Left renal cortex interstitium (tissue), 4 donors: ENCODE results near the gene RDM1. TPM values are rescaled to one million over a fixed set of nuclear protein-coding genes. Genes with fewer than 3 reads are reported as not detected.

Experiments
- DNase-seq, 4 donors: peaks; one replicate each; pipeline ENCODE4 v3.0.0-alpha.2; 2013; ENCODE audit warnings: low read depth in 4 of 4, low spot score in 2 of 4, missing footprints in 1 of 4
- polyA plus RNA-seq, 4 donors: library from polyadenylated mRNA; unstranded; fragments of 120-200 nt; gene quantifications; one replicate each; pipeline ENCODE4 v1.2.1, GENCODE V29; 2013; ENCODE audit not compliant: insufficient read length in 4 of 4

RDM1 gene
- polyA plus RNA-seq, 4 donors, result 2.2 to 4.3 (median 2.5) TPM

DNA sequence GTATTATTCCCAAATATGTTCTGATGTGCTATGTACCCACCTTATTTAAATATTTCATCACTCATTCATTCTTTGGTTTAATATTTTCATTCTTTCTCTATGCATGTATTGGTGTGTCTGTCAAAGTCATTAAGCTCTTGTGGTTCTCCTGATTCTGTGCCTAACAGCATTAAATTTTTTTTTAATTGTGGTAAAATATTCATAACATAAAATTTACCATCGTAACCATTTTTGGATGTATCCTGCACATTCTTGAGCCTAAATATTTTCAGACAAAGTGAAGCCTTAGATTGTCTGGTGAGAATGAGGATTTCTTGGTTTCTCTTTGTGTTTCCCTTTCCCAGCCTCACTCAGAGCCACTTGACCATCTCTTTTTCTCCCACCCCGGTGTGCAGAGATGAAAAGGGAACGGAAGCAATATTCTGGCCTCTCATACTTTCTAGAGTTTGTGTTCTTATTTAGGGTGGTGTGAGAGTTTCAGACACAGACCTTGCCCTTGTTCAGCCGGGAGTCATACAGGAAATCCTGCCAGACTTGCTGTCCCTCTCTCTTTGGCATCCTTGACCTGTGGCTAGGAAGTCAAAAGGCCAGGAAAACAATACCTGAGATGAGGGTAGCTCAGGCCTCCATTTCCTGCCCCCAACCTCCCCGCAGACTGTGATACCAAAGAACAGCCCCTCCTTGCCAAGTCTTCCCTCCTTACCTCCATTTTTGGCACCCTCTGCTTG, 55.3 kb downstream of the RDM1 start:
- DNase-seq, result no peak

DNA sequence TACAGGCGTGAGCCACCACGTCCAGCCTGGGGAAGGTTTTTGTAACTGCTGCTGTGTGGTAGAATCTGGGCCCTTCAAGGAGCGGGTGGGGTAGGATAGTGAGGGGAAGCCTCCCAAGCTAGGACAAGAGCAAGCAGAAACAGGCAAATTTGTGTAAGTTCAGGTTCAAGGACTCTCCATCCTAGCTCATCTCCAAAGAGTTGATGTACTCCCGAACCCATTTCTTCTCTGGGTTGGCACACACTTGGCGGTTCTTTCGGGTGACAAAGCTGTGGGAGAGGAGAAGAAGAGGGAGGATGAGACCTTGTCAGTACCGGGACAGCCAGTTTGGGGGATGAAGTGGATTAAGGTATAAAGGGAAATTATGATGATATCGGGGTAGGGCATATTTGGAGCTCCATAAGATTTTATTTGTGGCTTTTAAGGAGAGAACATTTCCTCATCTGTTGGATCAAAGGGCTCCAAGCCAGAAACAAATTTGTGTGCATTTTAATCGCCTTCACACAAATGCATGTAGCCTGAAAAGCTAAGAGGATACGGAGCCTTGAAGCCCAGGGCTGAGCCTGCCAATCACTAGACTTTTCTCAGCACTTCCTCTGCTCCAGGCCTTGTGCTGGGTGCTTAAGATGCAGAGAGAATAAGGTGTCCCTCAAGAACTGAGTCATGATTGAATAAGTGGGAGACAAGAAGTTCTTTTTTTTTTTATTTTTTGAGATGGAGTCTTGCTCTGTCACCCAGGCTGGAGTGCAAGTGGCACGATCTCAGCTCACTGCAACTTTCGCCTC, 58.2 kb downstream of the RDM1 start:
- no peak for DNase-seq

DNA sequence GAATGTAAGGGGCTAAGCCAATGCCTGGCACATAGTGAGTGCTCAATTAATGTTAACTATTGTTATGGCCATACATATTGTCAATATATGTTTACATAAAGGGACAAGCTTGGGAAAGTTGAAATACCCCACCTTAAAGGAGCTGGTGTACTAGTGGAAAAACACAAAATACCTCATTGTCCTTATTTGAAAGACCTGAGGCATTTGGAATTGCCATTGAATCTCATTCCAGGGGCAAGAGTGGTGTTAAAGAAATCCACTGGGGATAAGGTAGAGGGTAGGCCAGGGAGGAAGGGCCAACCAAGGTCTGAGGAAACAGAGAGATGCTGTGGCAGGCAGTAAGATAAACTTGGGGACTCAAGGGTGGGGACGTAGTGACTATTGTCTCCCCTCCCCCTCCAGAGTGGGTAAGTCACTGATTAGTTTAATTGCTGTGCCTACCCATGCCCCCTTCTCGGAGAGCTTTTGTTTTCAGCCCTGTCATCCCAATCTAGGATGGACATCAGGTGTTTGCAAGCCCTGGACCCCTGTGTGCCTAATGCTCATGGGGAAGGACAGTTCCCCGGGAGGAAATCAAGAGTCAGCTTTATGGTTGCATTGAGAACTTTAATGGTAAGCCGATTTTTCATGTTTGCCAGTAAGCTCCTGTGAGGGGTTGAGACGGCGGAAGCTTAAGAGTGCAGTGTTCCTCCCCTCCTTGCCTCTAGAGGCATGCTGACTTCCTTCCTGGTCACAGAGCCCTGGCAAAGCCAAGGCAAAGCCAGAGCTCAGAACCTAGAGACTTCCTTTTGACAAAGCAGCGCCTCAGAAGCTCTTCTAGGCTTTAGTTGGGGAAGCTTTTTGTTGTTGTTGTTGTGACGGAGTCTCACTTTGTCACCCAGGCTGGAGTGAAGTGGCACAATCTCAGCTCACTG, 59.4 kb downstream of the RDM1 start:
- no peak for DNase-seq

DNA sequence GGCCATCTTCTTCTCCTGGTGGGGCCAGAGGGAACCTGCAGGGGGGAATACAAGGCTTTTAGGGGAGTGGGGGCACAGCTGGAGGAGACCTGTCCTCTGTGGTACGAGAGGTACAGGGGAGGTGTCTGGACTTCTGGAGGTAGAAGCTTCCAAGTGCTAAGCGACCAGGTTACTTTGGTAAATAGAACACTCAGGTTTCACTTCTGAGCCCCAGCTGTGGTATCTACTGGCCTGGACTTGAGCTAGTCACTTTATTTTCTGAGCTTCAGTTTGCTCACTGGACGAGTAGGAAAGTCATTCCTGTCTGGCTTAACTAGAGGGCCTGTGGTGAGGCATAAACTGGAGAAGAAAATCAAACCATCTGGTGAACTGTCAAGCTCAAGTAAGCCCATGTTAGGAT, 61.8 kb downstream of the RDM1 start, which contains the start of gene HEATR9:
Gene HEATR9 (minus strand): TSS at position 155 of the 400 bp plus-strand sequence. CDS start 149 bp downstream, at position 6.
- no peak for DNase-seq

Other genes with a start within 250 kb of the RDM1 start
- gene RASL10B, start 199.1 kb downstream of the RDM1 start, polyA plus RNA-seq, result 10 to 100 TPM; 12.0 to 16.8 (median 15.3) TPM
- gene GAS2L2, start 177.5 kb downstream of the RDM1 start, polyA plus RNA-seq, result under 1 TPM in 2 of 4 donors, not detected in 2; 0.13 TPM
- gene C17orf50, start 169.9 kb downstream of the RDM1 start, polyA plus RNA-seq, result under 1 TPM in 2 of 4 donors, not detected in 2; 0.20 to 0.21 TPM
- gene MMP28, start 135.1 kb downstream of the RDM1 start, polyA plus RNA-seq, result 1 to 10 TPM; 1.6 to 2.6 (median 2.0) TPM
- gene TAF15, start 121.3 kb downstream of the RDM1 start, polyA plus RNA-seq, result 100 to 1,000 TPM; 182 to 290 (median 223) TPM
- under 1 TPM in 2 of 4 donors, not detected in 2; 0.10 to 0.16 TPM for gene HEATR9, start 61.9 kb downstream of the RDM1 start, polyA plus RNA-seq
- gene CCL5, start 50.4 kb downstream of the RDM1 start, polyA plus RNA-seq, result 1 to 10 TPM; 1.3 to 2.1 (median 1.4) TPM
- not detected for gene LYZL6, start 12.9 kb upstream of the RDM1 start, polyA plus RNA-seq
- under 1 TPM; 0.14 to 0.57 (median 0.27) TPM for gene CCL16, start 50.7 kb upstream of the RDM1 start, polyA plus RNA-seq
- 10 to 100 TPM; 14.6 to 23.0 (median 18.3) TPM for gene CCL14, start 56.0 kb upstream of the RDM1 start, polyA plus RNA-seq
- 1 to 10 TPM; 5.9 to 8.2 (median 6.6) TPM for gene CCL15, start 70.8 kb upstream of the RDM1 start, polyA plus RNA-seq
- gene CCL23, start 87.2 kb upstream of the RDM1 start, polyA plus RNA-seq, result under 1 TPM in 1 of 4 donors, not detected in 3; 0.30 TPM
- not detected for gene CCL18, start 133.5 kb upstream of the RDM1 start, polyA plus RNA-seq
- gene CCL3, start 159.4 kb upstream of the RDM1 start, polyA plus RNA-seq, result 1 to 10 TPM in 3 of 4 donors, not detected in 1; 1.2 to 6.7 (median 2.0) TPM
- 1 to 10 TPM in 1 of 4 donors, under 1 TPM in 3; 0.24 to 4.9 (median 0.57) TPM for gene CCL4, start 173.1 kb upstream of the RDM1 start, polyA plus RNA-seq
- gene TBC1D3B, start 245.9 kb upstream of the RDM1 start, polyA plus RNA-seq, result 10 to 100 TPM in 2 of 4 donors, 1 to 10 TPM in 2; 4.5 to 22.6 (median 12.3) TPM